NCI-H524 (cell line): ENCODE measurements around the gene HBM.
"Not testable (repeated sequence)": the region's sequence is repeated elsewhere in the genome, so short reads cannot be mapped to it uniquely, and the experiment has no call there.

Experiments
- DNase-seq, 2 experiments: peaks; one replicate each; lab custom pipeline; 2025; lab: John Stamatoyannopoulos, UW

The HBM gene

GRCh38 chr16:146646-147045 lies 19.1 kb upstream of the HBM start:
- DNase-seq: no peak

GRCh38 chr16:149024-149660 lies 16.6 kb upstream of the HBM start:
- DNase-seq: no peak

GRCh38 chr16:152141-153128 lies 13.3 kb upstream of the HBM start, which contains the start of gene HBZ:
Gene HBZ, plus strand, starts transcription at chr16:152644. Its CDS starts 266 bp downstream, at chr16:152910.
- DNase-seq: no peak

- DNase-seq: not testable (repeated sequence)
Observed at GRCh38 chr16:153129-153521, 12.7 kb upstream of the HBM start.

- DNase-seq: not testable (repeated sequence)
Observed at GRCh38 chr16:153550-154216, 12.1 kb upstream of the HBM start.

- peak in 1 of 2 experiments; percentile 40 for DNase-seq
Observed at GRCh38 chr16:154217-155030, 11.4 kb upstream of the HBM start.

- DNase-seq: no peak
Observed at GRCh38 chr16:155031-155398, 10.8 kb upstream of the HBM start.

- no peak for DNase-seq
Observed at GRCh38 chr16:159136-159849, 6.5 kb upstream of the HBM start.

GRCh38 chr16:160242-160641 lies 5.5 kb upstream of the HBM start:
- DNase-seq: not testable (repeated sequence)

- DNase-seq: no peak
Observed at GRCh38 chr16:160691-161190, 5.0 kb upstream of the HBM start.

- DNase-seq: no peak
Observed at GRCh38 chr16:162271-162991, 3.3 kb upstream of the HBM start.

- DNase-seq: not testable (repeated sequence)
Observed at GRCh38 chr16:163139-163538, 2.6 kb upstream of the HBM start.

- not testable (repeated sequence) for DNase-seq
Observed at GRCh38 chr16:163696-164095, 2.1 kb upstream of the HBM start.

- not testable (repeated sequence) for DNase-seq
Observed at GRCh38 chr16:164134-164823, 1.5 kb upstream of the HBM start.

- DNase-seq: peak in 1 of 2 experiments; percentile 34
Observed at GRCh38 chr16:164827-165538, 795 bp upstream of the HBM start.

GRCh38 chr16:166375-167121 lies 770 bp downstream of the HBM start:
- no peak for DNase-seq

- no peak for DNase-seq
Observed at GRCh38 chr16:167122-167690, 1.4 kb downstream of the HBM start.

GRCh38 chr16:168424-168823 lies 2.6 kb downstream of the HBM start:
- no peak for DNase-seq
